Stimulated activated CD4-positive, alpha-beta T cell treated with anti-CD3 and anti-CD28 coated beads, Interleukin-1b, Interleukin-23, amount 100 ng/mL, for 1 hour (primary cell): ENCODE measurements around the gene DCAF4.
"Not testable (repeated sequence)": the region's sequence is repeated elsewhere in the genome, so short reads cannot be mapped to it uniquely, and the experiment has no call there.

Experiments
- DNase-seq, 2 donors: peaks; one replicate each; pipeline ENCODE4 v3.0.0-alpha.2; 2020; ENCODE audit warnings: low read depth in 2 of 2

DCAF4 gene

GRCh38 chr14:72970824-72971434 lies 44.7 kb downstream of the DCAF4 start:
- no peak for DNase-seq

- DNase-seq = no peak
These were observed 48.4 kb downstream of the DCAF4 start for GRCh38 chr14:72974661-72975060.

- DNase-seq = no peak
These were observed 49.5 kb downstream of the DCAF4 start for GRCh38 chr14:72975770-72976169.

DNA sequence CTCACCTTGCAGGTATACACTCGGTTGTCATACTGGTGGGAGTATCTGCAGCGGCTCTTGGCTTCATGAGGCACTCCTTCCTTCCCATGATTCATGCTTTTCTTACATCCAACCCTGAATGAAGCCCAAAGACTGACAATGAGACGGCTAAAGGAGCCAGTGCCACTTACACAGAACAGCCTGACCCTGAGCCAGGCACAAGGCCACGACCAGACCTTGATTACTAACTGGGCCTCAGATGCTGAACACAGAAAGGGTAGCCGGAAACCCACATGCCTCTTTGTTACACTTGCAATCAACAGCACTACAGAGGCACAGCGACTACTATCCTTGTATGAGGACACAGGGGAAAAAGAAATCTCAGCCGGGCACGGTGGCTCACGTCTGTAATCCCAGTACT lies 52.6 kb downstream of the DCAF4 start:
- DNase-seq = no peak

DNA sequence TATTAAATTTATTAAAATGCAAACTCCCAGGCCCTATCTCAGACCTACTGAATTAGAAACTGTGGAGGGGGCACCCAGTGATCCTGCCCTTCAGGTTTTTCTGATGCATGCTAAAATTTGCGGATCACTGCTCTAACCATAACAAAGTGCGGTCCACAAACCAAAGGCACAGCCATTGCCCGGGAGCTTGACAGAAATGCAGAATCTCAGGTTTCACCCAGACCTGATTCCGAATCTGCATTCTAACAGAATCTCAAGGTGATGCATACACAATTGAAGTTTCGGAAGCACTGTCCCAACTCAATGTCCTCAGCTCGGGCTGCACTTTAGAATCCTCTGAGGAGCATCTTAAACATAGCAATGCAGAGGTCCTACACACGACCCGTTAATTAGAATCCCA lies 54.6 kb downstream of the DCAF4 start:
- no peak for DNase-seq

- DNase-seq = no peak
These were observed 56.0 kb downstream of the DCAF4 start for GRCh38 chr14:72982146-72982708.

DNA sequence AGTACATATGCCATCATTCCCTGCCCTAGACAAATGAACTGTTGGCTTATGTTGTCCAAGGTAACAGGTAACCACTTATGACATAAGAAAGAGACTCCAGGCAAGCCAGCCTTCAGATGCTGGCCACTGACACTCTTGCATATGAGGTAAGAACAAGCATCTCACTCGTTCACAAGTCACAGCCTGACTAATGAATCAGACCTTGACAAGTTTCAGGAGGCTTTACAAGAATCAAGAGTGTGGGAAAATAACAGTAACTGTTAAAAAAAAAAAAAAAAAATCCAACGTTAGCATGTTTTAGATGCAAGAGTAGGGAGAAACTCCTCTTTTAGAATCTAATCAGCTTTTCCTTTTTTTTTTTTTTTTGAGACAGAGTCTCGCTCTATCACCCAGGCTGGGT lies 60.0 kb downstream of the DCAF4 start:
- DNase-seq = no peak

GRCh38 chr14:72986857-72987256 lies 60.6 kb downstream of the DCAF4 start:
- DNase-seq = no peak

DNA sequence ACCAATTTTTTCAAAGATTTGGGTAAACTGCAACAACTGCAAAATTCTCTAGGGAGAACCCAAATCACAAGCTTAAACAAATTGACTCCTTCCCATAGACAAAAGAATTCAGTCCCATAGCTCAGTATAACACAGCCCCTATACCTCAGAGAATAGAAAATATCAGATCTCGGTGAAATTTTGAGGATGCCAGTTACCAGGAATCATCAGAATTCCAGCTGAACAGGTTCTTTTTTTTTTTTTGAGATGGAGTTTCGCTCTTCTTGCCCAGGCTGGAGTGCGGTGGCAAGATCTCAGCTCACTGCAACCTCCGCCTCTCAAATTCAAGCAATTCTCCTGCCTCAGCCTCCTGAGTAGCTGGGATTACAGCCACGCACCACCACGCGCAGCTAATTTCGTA lies 63.9 kb downstream of the DCAF4 start:
- no peak for DNase-seq

DNA sequence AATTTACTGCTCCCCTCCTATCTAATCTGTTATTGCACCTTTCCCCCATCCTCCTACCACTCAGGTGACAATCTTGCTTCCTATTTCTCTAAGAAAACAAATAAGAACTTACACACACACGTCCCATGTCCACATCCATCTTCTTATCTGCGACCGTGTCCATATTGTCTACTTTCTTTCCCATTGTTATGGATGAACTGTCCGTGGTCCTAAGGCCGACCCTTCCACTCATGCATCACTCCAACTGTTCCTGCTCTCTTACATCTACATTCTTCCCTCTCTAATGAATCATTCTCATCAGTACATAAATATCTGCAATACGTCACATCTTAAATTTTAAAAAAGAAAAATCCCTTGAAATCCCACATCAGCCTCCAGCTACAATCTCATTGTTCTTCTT lies 70.7 kb downstream of the DCAF4 start:
- DNase-seq = no peak

GRCh38 chr14:72998252-72998903 lies 72.1 kb downstream of the DCAF4 start:
- no peak for DNase-seq

DNA sequence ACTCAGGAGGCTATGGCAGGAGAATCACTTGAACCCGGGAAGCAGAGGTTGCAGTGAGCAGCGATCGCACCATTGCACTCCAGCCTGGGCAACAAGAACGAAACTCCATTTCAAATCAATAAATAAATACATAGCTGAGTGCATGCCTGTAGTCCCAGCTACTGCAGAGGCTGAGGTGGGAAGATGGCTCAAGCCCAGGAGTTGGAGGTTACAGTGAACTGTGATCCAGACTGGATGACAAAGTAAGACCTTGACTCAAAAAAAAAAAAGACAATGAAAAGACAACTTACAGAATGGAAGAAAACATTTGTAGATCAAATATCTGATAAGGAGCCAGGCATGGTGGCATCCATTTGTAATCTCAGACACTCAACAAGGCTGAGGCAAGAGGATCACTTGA lies 73.1 kb downstream of the DCAF4 start:
- DNase-seq = no peak

DNA sequence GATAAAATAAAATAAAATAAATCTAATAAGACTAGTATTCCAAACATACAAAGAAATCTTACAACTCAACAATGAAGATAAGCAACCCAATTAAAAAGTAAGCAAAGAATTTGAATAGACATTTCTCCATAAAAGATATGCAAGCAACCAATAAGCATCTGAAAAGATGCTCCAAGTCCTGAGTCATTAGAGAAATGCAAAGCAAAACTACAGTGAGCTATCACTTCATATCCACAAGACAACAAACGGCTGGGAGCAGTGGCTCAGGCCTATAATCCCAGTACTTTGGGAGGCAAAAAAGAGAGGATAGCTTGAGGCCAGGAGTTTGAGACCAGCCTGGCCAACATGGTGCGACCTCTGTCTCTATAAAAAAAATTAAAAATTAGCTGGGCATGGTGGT lies 73.8 kb downstream of the DCAF4 start:
- no peak for DNase-seq

GRCh38 chr14:73003681-73004080 lies 77.4 kb downstream of the DCAF4 start:
- DNase-seq = no peak

DNA sequence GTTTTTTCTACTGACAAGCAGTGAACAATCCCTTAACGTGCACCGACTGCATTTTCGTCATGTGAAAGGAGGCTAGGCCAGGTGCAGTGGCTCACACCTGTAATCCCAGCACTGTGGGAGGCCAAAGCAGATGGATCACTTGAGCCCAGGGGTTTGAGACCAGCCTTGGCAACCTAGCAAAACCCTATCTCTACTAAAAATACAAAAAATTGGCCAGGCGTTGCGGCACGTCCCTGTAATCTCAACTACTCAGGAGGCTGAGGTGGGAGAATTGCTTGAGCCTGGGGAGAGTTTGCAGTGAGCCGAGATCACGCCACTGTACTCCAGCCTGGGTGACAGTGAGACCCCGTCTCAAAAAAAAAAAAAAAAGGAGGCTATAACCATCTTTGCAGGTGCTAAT lies 78.4 kb downstream of the DCAF4 start:
- DNase-seq = not testable (repeated sequence)

DNA sequence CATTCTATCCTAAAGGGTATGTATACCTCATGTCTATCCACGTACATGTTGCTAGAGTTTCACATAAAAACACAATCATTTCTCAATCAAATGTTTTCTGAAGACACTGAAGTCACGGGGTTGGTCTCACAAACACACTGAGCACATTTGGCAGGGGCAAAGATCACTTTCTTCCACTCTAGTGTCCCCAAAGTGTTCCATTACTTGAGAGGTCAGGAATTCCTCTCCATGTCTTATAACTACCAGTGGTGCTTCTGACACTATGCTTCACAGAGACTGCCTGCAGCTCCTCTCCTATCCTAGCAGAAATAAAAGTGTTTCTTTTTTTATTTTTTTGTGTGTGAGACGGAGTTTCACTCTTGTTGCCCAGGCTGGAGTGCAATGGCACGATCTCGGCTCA lies 81.6 kb downstream of the DCAF4 start:
- DNase-seq = no peak

DNA sequence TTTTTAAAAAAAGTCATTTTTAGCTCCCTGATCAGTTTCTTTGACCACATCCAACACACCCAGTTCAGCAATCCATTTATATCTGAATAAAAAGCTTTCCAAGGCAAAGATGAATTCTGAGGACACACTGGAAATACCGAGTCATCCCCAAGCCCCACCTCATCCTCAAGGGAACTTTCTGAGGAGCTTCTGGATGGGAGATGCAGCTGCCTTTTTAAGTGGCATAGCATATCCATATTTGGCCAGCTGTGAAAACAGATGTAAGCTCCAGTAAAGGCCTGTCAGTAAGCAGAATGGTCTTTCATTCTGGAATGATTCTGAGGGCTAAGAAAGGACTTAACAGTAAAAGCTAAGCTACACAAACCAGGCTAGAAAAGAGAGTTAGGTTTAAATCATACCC lies 82.2 kb downstream of the DCAF4 start:
- DNase-seq = no peak
